Measurements from ENCODE around the gene HIPK2.

Gene HIPK2

GRCh38 chr7:139753081-139753692, 24.6 kb downstream of the HIPK2 start:
- Mint-ChIP-seq H3K4me1 (peaks cover 44% of the 10 kb centered on the region), H3K27me3 (no peaks in the 10 kb centered on the region), H3K27ac (no peak overlapping the region), H3K4me3 (no peak overlapping the region), H3K36me3 (peaks cover 15% of the 10 kb centered on the region), H3K9me3 (no peaks in the 10 kb centered on the region)
- no peak for DNase-seq (ENCODE audit: low spot score in 2 of 2)
- no peak for ATAC-seq (ENCODE audit: low read depth)

- Mint-ChIP-seq H3K27ac (no peak overlapping the region), H3K4me3 (no peak overlapping the region), H3K4me1 (peaks cover 44% of the 10 kb centered on the region), H3K27me3 (no peaks in the 10 kb centered on the region), H3K36me3 (peaks cover 15% of the 10 kb centered on the region), H3K9me3 (no peaks in the 10 kb centered on the region)
- ATAC-seq (ENCODE audit: low read depth) (no peak), DNase-seq (ENCODE audit: low spot score in 2 of 2) (no peak)
Observed at GRCh38 chr7:139752604-139753003, 25.2 kb downstream of the HIPK2 start.

- no peaks in the 10 kb centered on the region for H3K27me3 Mint-ChIP-seq
- peaks cover 44% of the 10 kb centered on the region for H3K4me1 Mint-ChIP-seq
- H3K27ac Mint-ChIP-seq, result no peak overlapping the region
- no peak for ATAC-seq (ENCODE audit: low read depth)
- H3K9me3 Mint-ChIP-seq, result no peaks in the 10 kb centered on the region
- H3K36me3 Mint-ChIP-seq, result peaks cover 15% of the 10 kb centered on the region
- H3K4me3 Mint-ChIP-seq, result no peak overlapping the region
- no peak for DNase-seq (ENCODE audit: low spot score in 2 of 2)
Observed at GRCh38 chr7:139752148-139752547, 25.6 kb downstream of the HIPK2 start.

- H3K4me3 Mint-ChIP-seq, result no peak overlapping the region
- DNase-seq (ENCODE audit: low spot score in 2 of 2) (no peak), ATAC-seq (ENCODE audit: low read depth) (no peak)
- no peaks in the 10 kb centered on the region for H3K9me3 Mint-ChIP-seq
- peaks cover 15% of the 10 kb centered on the region for H3K36me3 Mint-ChIP-seq
- H3K27me3 Mint-ChIP-seq, result no peaks in the 10 kb centered on the region
- no peak overlapping the region for H3K27ac Mint-ChIP-seq
- H3K4me1 Mint-ChIP-seq, result peaks cover 45% of the 10 kb centered on the region
Observed at GRCh38 chr7:139750459-139751095, 27.2 kb downstream of the HIPK2 start.

GRCh38 chr7:139749545-139749944, 28.3 kb downstream of the HIPK2 start:
- peak overlapping the region; percentile 36 for H3K27ac Mint-ChIP-seq
- no peak for ATAC-seq (ENCODE audit: low read depth)
- H3K4me3 Mint-ChIP-seq, result no peak overlapping the region
- H3K4me1 Mint-ChIP-seq, result peaks cover 42% of the 10 kb centered on the region
- no peaks in the 10 kb centered on the region for H3K9me3 Mint-ChIP-seq
- DNase-seq (ENCODE audit: low spot score in 2 of 2), result no peak
- peaks cover 13% of the 10 kb centered on the region for H3K36me3 Mint-ChIP-seq
- no peaks in the 10 kb centered on the region for H3K27me3 Mint-ChIP-seq

- DNase-seq (ENCODE audit: low spot score in 2 of 2) (no peak), ATAC-seq (ENCODE audit: low read depth) (no peak)
- peak overlapping the region; percentile 36 for H3K27ac Mint-ChIP-seq
- peaks cover 12% of the 10 kb centered on the region for H3K36me3 Mint-ChIP-seq
- peaks cover 45% of the 10 kb centered on the region for H3K4me1 Mint-ChIP-seq
- H3K27me3 Mint-ChIP-seq, result no peaks in the 10 kb centered on the region
- no peak overlapping the region for H3K4me3 Mint-ChIP-seq
- no peaks in the 10 kb centered on the region for H3K9me3 Mint-ChIP-seq
Observed at GRCh38 chr7:139748941-139749340, 28.9 kb downstream of the HIPK2 start.

- no peak for DNase-seq (ENCODE audit: low spot score in 2 of 2)
- H3K27ac Mint-ChIP-seq, result no peak overlapping the region
- H3K4me3 Mint-ChIP-seq, result no peak overlapping the region
Observed at GRCh38 chr7:139748373-139748765, 29.4 kb downstream of the HIPK2 start.

GRCh38 chr7:139747662-139748372, 30.0 kb downstream of the HIPK2 start:
- H3K36me3 Mint-ChIP-seq, result peaks cover 6% of the 10 kb centered on the region
- no peak for ATAC-seq (ENCODE audit: low read depth)
- no peak overlapping the region for H3K27ac Mint-ChIP-seq
- no peak for DNase-seq (ENCODE audit: low spot score in 2 of 2)
- H3K27me3 Mint-ChIP-seq, result no peaks in the 10 kb centered on the region
- H3K4me1 Mint-ChIP-seq, result peaks cover 38% of the 10 kb centered on the region
- H3K4me3 Mint-ChIP-seq, result no peak overlapping the region
- no peaks in the 10 kb centered on the region for H3K9me3 Mint-ChIP-seq

More at GRCh38 chr7:139748373-139748765, 29.4 kb downstream of the HIPK2 start:
- no peak for ATAC-seq (ENCODE audit: low read depth)
- H3K4me1 Mint-ChIP-seq, result peaks cover 42% of the 10 kb centered on the region
- peaks cover 9% of the 10 kb centered on the region for H3K36me3 Mint-ChIP-seq
- no peaks in the 10 kb centered on the region for H3K27me3 Mint-ChIP-seq
- no peaks in the 10 kb centered on the region for H3K9me3 Mint-ChIP-seq

- Mint-ChIP-seq H3K36me3 (peaks cover 7% of the 10 kb centered on the region), H3K4me1 (peaks cover 33% of the 10 kb centered on the region), H3K4me3 (no peak overlapping the region), H3K27ac (peak overlapping the region; percentile 19), H3K27me3 (no peaks in the 10 kb centered on the region), H3K9me3 (no peaks in the 10 kb centered on the region)
- DNase-seq (ENCODE audit: low spot score in 2 of 2) (no peak), ATAC-seq (ENCODE audit: low read depth) (no peak)
Observed at GRCh38 chr7:139746652-139747051, 31.1 kb downstream of the HIPK2 start.

- ATAC-seq (ENCODE audit: low read depth), result no peak
- H3K36me3 Mint-ChIP-seq, result peaks cover 9% of the 10 kb centered on the region
- no peaks in the 10 kb centered on the region for H3K9me3 Mint-ChIP-seq
- H3K4me3 Mint-ChIP-seq, result no peak overlapping the region
- H3K27me3 Mint-ChIP-seq, result no peaks in the 10 kb centered on the region
- peaks cover 31% of the 10 kb centered on the region for H3K4me1 Mint-ChIP-seq
- H3K27ac Mint-ChIP-seq, result peak overlapping the region; percentile 19
- DNase-seq (ENCODE audit: low spot score in 2 of 2), result no peak
Observed at GRCh38 chr7:139745678-139746143, 32.1 kb downstream of the HIPK2 start.

GRCh38 chr7:139744768-139745677, 32.8 kb downstream of the HIPK2 start:
- H3K4me1 Mint-ChIP-seq, result peaks cover 29% of the 10 kb centered on the region
- H3K27me3 Mint-ChIP-seq, result no peaks in the 10 kb centered on the region
- H3K4me3 Mint-ChIP-seq, result no peak overlapping the region
- H3K27ac Mint-ChIP-seq, result peak overlapping the region; percentile 19
- DNase-seq (ENCODE audit: low spot score in 2 of 2) (no peak), ATAC-seq (ENCODE audit: low read depth) (no peak)
- H3K9me3 Mint-ChIP-seq, result no peaks in the 10 kb centered on the region
- peaks cover 12% of the 10 kb centered on the region for H3K36me3 Mint-ChIP-seq

- Mint-ChIP-seq H3K4me3 (no peak overlapping the region), H3K4me1 (peaks cover 23% of the 10 kb centered on the region), H3K36me3 (peaks cover 10% of the 10 kb centered on the region), H3K9me3 (no peaks in the 10 kb centered on the region), H3K27ac (peak overlapping the region; percentile 23), H3K27me3 (no peaks in the 10 kb centered on the region)
- ATAC-seq (ENCODE audit: low read depth) (no peak), DNase-seq (ENCODE audit: low spot score in 2 of 2) (no peak)
Observed at GRCh38 chr7:139743967-139744767, 33.6 kb downstream of the HIPK2 start.
